Gastroesophageal sphincter (tissue), 4 donors: ENCODE measurements around the gene KCNG1. TPM values are rescaled to one million over a fixed set of nuclear protein-coding genes. Genes with fewer than 3 reads are reported as not detected.

Experiments
- ATAC-seq: fragments of 150-250 bp; one replicate; pipeline ENCODE4 v1.9.1; 2016; ENCODE audit warnings: mild to moderate bottlenecking, moderate library complexity
- H3K27ac ChIP-seq, 4 donors: fragments of 200-600 bp; sonication (generic) in 3 of 4; 1 replicate in 3 of 4; 2 replicates in 1 of 4; pipeline ENCODE4 v1.5.1; 2016 to 2019
- H3K27me3 ChIP-seq: fragments of 200-600 bp; sonication (generic); one replicate; pipeline ENCODE4 v1.5.1; 2019
- H3K36me3 ChIP-seq, 2 donors: fragments of 200-600 bp; sonication (generic); one replicate each; pipeline ENCODE4 v1.5.1; 2019; ENCODE audit warnings: control low read depth in 1 of 2
- H3K4me1 ChIP-seq, 3 donors: fragments of 200-600 bp; sonication (generic); 1 replicate in 2 of 3; 2 replicates in 1 of 3; pipeline ENCODE4 v1.5.1; 2016 to 2019; ENCODE audit warnings: control low read depth in 2 of 3
- H3K4me3 ChIP-seq, 2 donors: fragments of 200-600 bp; sonication (generic); one replicate each; pipeline ENCODE4 v1.5.1; 2019; ENCODE audit warnings: mild to moderate bottlenecking in 1 of 2, moderate library complexity in 1 of 2
- H3K9me3 ChIP-seq, 3 donors: fragments of 200-600 bp; sonication (generic); one replicate each; pipeline ENCODE4 v1.5.1; 2017 to 2019; ENCODE audit warnings: control low read depth in 2 of 3
- EP300 ChIP-seq: sonication (generic); formaldehyde crosslinking; IDR thresholded peaks from one replicate; pipeline ENCODE4 v1.6.1; 2017; ENCODE audit warnings: antibody characterized with exemption, mild to moderate bottlenecking
- POLR2A ChIP-seq, 2 donors: fragments of 450-650 bp; IDR thresholded peaks; one replicate each; pipeline ENCODE4 v1.6.1; 2017; ENCODE audit warnings: antibody characterized with exemption in 2 of 2, mild to moderate bottlenecking in 2 of 2, moderate library complexity in 1 of 2
- POLR2AphosphoS5 ChIP-seq: sonication (generic); formaldehyde crosslinking; IDR thresholded peaks from one replicate; pipeline ENCODE4 v1.6.1; 2017; ENCODE audit warnings: antibody characterized with exemption
- WGBS, 2 donors: methylation state at CpG; one replicate each; pipeline ENCODE4 v1.1.5; 2018; ENCODE audit warnings: low coverage in 1 of 2; 5-methylcytosine and 5-hydroxymethylcytosine counted together
- total RNA-seq, 4 donors: library from RNA; depleted of rRNA; stranded (reverse); fragments of >200 nt; gene quantifications; one replicate each; pipeline ENCODE4 v1.1.0, GENCODE V29; 2016
- TF ChIP-seq, protein P1 (sequence below), 4 experiments: fragments of 200-600 bp in 2 of 4; fragments of 450-650 bp in 2 of 4; sonication (generic) in 1 of 4; IDR thresholded peaks; one replicate each; pipeline ENCODE4 v1.5.1; 2017 to 2019; ENCODE audit warnings: antibody characterized with exemption in 4 of 4, mild to moderate bottlenecking in 2 of 4, moderate library complexity in 2 of 4

KCNG1 gene
- total RNA-seq, 4 donors from 2014 or later: 0.35 to 0.46 (median 0.40) TPM; not detected in 1

DNA sequence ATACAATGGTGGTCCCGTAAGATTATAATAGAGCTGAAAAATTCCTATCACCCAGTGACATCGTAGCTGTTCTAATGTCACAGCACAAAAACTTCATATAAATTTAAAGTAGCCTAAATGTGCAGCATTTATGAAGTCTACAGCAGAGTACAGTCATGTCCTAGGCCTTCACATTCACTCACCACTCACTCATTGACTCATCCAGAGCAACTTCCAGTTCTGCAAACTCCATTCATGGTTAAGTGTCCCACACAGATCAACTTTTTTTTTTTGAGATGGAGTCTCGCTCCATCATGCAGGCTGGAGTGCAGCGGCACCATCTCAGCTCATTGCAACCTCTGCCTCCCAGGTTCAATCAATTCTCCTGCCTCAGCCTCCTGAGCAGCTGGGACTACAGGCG lies 20.9 kb upstream of the KCNG1 start:
- Histone ChIP-seq H3K4me3 (no peak overlapping the region), H3K36me3 (no peaks in the 10 kb centered on the region), H3K9me3 (peaks cover 0 to 10% (median 0%) of the 10 kb centered on the region in 3 donors), H3K27me3 (peaks cover 31% of the 10 kb centered on the region), H3K4me1 (no peaks in the 10 kb centered on the region), H3K27ac (no peak overlapping the region)
- ATAC-seq: no peak
- 88 to 98% methylated on average over 4 to 5 of the region's 5 CpGs for whole genome bisulfite sequencing, 2 donors
- TF ChIP-seq, protein P1, sequence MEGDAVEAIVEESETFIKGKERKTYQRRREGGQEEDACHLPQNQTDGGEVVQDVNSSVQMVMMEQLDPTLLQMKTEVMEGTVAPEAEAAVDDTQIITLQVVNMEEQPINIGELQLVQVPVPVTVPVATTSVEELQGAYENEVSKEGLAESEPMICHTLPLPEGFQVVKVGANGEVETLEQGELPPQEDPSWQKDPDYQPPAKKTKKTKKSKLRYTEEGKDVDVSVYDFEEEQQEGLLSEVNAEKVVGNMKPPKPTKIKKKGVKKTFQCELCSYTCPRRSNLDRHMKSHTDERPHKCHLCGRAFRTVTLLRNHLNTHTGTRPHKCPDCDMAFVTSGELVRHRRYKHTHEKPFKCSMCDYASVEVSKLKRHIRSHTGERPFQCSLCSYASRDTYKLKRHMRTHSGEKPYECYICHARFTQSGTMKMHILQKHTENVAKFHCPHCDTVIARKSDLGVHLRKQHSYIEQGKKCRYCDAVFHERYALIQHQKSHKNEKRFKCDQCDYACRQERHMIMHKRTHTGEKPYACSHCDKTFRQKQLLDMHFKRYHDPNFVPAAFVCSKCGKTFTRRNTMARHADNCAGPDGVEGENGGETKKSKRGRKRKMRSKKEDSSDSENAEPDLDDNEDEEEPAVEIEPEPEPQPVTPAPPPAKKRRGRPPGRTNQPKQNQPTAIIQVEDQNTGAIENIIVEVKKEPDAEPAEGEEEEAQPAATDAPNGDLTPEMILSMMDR (IDR thresholded peaks at IDR 0.05): no peak
- TF ChIP-seq POLR2A (IDR thresholded peaks at IDR 0.05): no peak
- TF ChIP-seq POLR2AphosphoS5: no peak
- no peak for TF ChIP-seq EP300

DNA sequence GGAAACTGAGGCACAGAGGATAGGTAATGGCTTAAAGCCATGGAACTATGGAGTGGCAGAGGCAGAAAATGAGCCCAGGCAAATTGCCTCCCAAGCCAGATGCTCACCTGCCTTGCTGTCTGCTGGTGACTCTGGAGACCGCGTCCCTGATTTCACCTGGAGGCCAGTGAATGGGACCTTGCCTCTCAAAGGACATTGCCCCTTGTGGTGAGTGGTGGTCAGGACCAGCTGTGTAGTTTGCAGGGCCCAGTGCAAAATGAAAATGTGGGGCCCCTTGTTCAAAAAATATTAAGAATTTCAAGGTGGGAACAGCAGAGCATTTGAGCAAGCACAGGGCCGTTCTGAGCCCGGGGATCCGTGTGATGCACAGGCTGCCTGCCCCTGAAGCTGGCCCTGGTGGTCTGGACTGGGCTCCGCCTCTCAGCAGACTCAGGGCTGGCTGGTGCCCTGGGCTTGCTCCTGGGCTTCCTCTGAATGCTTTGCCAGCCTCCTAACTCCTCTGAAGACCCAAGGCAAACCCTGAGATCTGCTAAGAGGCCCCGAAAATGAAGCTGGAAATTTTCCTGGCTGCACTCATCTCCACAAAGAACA lies 19.8 kb upstream of the KCNG1 start:
- TF ChIP-seq, protein P1 (IDR thresholded peaks at IDR 0.05): no peak
- TF ChIP-seq EP300: no peak
- TF ChIP-seq POLR2A (IDR thresholded peaks at IDR 0.05): no peak
- TF ChIP-seq POLR2AphosphoS5: no peak
- no peak for ATAC-seq
- H3K4me3 ChIP-seq: no peak overlapping the region
- H3K27ac ChIP-seq: no peak overlapping the region
- no peaks in the 10 kb centered on the region for H3K36me3 ChIP-seq
- peaks cover 0 to 10% (median 0%) of the 10 kb centered on the region in 3 donors for H3K9me3 ChIP-seq
- H3K4me1 ChIP-seq: no peaks in the 10 kb centered on the region
- WGBS, 2 donors: 83 to 85% methylated on average over 2 to 7 of the region's 7 CpGs
- peaks cover 40% of the 10 kb centered on the region for H3K27me3 ChIP-seq

DNA sequence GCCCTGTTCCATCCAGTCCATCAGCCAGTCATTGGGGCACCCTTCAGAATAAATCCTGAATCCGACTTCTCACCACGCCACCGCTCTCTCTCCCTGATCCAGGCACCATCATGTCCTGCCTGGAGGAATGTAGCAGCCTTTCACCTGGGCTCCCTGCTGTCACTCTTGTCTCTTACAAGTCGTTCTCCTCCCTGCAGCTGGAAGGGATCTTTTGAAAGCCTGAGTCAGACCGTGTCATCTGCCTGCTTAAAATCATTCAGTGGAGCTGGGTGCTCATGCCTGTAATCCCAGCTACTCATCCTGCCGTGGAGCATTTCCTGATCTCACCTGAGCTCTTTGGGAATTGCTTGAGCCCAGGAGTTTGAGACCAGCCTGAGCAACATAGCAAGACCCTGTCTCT lies 19.2 kb upstream of the KCNG1 start:
- no peak for ATAC-seq
- 73 to 84% methylated on average over 3 to 5 of the region's 6 CpGs for WGBS, 2 donors
- no peak for TF ChIP-seq EP300
- TF ChIP-seq POLR2AphosphoS5: no peak
- TF ChIP-seq, protein P1 (IDR thresholded peaks at IDR 0.05): no peak
- no peak for TF ChIP-seq POLR2A (IDR thresholded peaks at IDR 0.05)

DNA sequence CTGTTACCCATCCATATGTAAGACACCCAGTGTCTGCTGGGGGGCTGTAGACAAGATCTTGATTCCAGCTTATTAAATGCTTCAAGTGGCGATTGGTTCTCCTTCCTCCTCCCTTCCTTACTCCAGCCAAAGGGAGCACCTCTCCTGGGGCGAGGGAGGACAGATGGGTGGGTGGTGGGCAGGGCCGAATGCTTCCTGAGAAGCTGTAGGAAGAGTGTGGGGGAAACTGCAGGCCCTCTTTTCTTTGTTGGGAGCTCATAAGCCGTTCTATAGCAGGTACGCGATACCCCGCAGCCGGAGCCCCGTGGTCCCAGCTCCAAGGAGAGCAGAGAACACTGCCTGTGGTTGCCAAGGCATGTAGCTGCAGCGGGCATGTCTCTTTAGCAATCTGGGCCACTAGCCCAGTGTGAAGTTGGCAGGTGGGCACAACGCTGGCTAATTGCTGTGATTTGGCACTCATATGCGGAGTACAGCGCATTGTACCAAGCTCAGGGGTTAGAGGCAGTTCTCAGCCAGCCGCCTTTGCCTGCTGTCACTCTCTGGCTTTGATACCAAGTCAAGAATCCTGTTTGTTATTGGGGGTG lies 14.7 kb upstream of the KCNG1 start:
- no peaks in the 10 kb centered on the region for H3K9me3 ChIP-seq
- TF ChIP-seq EP300: no peak
- TF ChIP-seq, protein P1 (IDR thresholded peaks at IDR 0.05): no peak
- TF ChIP-seq POLR2A (IDR thresholded peaks at IDR 0.05): no peak
- TF ChIP-seq POLR2AphosphoS5: no peak
- H3K27me3 ChIP-seq: peaks cover 78% of the 10 kb centered on the region
- H3K27ac ChIP-seq: no peak overlapping the region
- ATAC-seq: no peak
- 89% methylated on average over 6 of the region's 14 CpGs; no CpG with 5 or more reads in 1 of the 2 donors for WGBS, 2 donors
- no peaks in the 10 kb centered on the region for H3K4me1 ChIP-seq
- no peaks in the 10 kb centered on the region for H3K36me3 ChIP-seq
- no peak overlapping the region for H3K4me3 ChIP-seq

More for the DNA sequence above, 19.2 kb upstream of the KCNG1 start:
- Histone ChIP-seq H3K9me3 (peaks cover 0 to 10% (median 0%) of the 10 kb centered on the region in 3 donors), H3K27ac (no peak overlapping the region), H3K4me1 (no peaks in the 10 kb centered on the region), H3K27me3 (peaks cover 43% of the 10 kb centered on the region), H3K4me3 (no peak overlapping the region), H3K36me3 (no peaks in the 10 kb centered on the region)
